ENCODE data around the gene UBL3. TPM values are rescaled to one million over a fixed set of nuclear protein-coding genes. Genes with fewer than 3 reads are reported as not detected.

UBL3 gene
- total and polyA plus RNA-seq, 2 of the 8 experiments (the other 6 are each of a cell fraction or from before 2014, with no cell fraction given) = 5.3 to 16.1 TPM

DNA sequence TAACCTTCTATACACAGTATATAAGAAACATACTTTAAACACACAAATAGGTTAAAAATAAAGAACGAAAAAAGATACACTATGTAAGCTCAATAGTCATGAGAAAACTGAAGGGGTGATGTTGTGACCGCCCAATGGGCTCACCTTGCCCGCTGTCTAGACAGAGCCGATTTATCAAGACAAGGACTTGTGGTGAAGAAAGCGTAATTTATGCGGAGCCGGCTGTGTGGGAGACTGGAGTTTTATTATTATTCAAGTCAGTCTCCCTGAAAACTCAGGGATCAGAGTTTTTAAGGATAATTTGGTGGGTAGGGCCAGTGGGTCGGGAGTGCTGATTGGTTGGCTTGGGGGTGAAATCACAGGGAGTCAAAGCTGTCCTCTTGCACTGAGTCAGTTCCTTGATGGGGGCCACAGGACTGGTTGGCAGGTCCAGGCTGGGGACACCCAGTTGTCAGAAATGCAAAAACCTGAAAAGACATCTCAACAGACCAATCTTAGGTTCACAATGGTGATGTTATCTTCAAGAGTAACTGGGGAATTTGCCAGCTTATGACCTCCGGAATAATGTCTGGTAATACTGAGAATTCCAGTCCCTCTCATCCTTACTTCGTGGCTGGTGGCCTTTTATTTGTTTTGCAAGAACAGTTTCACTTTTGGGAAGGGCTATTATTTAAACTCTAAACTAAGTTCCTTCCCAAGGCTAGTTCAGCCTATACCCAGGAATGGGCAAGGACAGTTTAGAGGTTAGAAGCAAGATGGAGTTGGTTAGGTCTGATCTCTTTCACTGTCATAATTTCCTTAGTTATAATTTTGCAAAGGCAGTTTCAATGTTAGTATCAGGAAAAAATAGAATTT is 96.6 kb downstream of the UBL3 start (continued):
- TF ChIP-seq, protein P1, sequence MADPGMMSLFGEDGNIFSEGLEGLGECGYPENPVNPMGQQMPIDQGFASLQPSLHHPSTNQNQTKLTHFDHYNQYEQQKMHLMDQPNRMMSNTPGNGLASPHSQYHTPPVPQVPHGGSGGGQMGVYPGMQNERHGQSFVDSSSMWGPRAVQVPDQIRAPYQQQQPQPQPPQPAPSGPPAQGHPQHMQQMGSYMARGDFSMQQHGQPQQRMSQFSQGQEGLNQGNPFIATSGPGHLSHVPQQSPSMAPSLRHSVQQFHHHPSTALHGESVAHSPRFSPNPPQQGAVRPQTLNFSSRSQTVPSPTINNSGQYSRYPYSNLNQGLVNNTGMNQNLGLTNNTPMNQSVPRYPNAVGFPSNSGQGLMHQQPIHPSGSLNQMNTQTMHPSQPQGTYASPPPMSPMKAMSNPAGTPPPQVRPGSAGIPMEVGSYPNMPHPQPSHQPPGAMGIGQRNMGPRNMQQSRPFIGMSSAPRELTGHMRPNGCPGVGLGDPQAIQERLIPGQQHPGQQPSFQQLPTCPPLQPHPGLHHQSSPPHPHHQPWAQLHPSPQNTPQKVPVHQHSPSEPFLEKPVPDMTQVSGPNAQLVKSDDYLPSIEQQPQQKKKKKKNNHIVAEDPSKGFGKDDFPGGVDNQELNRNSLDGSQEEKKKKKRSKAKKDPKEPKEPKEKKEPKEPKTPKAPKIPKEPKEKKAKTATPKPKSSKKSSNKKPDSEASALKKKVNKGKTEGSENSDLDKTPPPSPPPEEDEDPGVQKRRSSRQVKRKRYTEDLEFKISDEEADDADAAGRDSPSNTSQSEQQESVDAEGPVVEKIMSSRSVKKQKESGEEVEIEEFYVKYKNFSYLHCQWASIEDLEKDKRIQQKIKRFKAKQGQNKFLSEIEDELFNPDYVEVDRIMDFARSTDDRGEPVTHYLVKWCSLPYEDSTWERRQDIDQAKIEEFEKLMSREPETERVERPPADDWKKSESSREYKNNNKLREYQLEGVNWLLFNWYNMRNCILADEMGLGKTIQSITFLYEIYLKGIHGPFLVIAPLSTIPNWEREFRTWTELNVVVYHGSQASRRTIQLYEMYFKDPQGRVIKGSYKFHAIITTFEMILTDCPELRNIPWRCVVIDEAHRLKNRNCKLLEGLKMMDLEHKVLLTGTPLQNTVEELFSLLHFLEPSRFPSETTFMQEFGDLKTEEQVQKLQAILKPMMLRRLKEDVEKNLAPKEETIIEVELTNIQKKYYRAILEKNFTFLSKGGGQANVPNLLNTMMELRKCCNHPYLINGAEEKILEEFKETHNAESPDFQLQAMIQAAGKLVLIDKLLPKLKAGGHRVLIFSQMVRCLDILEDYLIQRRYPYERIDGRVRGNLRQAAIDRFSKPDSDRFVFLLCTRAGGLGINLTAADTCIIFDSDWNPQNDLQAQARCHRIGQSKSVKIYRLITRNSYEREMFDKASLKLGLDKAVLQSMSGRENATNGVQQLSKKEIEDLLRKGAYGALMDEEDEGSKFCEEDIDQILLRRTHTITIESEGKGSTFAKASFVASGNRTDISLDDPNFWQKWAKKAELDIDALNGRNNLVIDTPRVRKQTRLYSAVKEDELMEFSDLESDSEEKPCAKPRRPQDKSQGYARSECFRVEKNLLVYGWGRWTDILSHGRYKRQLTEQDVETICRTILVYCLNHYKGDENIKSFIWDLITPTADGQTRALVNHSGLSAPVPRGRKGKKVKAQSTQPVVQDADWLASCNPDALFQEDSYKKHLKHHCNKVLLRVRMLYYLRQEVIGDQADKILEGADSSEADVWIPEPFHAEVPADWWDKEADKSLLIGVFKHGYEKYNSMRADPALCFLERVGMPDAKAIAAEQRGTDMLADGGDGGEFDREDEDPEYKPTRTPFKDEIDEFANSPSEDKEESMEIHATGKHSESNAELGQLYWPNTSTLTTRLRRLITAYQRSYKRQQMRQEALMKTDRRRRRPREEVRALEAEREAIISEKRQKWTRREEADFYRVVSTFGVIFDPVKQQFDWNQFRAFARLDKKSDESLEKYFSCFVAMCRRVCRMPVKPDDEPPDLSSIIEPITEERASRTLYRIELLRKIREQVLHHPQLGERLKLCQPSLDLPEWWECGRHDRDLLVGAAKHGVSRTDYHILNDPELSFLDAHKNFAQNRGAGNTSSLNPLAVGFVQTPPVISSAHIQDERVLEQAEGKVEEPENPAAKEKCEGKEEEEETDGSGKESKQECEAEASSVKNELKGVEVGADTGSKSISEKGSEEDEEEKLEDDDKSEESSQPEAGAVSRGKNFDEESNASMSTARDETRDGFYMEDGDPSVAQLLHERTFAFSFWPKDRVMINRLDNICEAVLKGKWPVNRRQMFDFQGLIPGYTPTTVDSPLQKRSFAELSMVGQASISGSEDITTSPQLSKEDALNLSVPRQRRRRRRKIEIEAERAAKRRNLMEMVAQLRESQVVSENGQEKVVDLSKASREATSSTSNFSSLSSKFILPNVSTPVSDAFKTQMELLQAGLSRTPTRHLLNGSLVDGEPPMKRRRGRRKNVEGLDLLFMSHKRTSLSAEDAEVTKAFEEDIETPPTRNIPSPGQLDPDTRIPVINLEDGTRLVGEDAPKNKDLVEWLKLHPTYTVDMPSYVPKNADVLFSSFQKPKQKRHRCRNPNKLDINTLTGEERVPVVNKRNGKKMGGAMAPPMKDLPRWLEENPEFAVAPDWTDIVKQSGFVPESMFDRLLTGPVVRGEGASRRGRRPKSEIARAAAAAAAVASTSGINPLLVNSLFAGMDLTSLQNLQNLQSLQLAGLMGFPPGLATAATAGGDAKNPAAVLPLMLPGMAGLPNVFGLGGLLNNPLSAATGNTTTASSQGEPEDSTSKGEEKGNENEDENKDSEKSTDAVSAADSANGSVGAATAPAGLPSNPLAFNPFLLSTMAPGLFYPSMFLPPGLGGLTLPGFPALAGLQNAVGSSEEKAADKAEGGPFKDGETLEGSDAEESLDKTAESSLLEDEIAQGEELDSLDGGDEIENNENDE (IDR thresholded peaks at IDR 0.05; ENCODE audit: insufficient replicate concordance, low read length) = no peak
- TF ChIP-seq NANOG (IDR thresholded peaks at IDR 0.05; ENCODE audit: insufficient read depth, low read depth, low read length, poor library complexity, severe bottlenecking) (no peak), HDAC2 (IDR thresholded peaks at IDR 0.05; ENCODE audit: borderline replicate concordance in 1 of 2, low read depth in 2 of 2, low read length in 2 of 2) (no peak), JUN (IDR thresholded peaks at IDR 0.05; ENCODE audit: low read depth, low read length) (no peak), CBX5 (IDR thresholded peaks at IDR 0.05; ENCODE audit: low read depth, low read length) (no peak)
- TF ChIP-seq, protein P2, sequence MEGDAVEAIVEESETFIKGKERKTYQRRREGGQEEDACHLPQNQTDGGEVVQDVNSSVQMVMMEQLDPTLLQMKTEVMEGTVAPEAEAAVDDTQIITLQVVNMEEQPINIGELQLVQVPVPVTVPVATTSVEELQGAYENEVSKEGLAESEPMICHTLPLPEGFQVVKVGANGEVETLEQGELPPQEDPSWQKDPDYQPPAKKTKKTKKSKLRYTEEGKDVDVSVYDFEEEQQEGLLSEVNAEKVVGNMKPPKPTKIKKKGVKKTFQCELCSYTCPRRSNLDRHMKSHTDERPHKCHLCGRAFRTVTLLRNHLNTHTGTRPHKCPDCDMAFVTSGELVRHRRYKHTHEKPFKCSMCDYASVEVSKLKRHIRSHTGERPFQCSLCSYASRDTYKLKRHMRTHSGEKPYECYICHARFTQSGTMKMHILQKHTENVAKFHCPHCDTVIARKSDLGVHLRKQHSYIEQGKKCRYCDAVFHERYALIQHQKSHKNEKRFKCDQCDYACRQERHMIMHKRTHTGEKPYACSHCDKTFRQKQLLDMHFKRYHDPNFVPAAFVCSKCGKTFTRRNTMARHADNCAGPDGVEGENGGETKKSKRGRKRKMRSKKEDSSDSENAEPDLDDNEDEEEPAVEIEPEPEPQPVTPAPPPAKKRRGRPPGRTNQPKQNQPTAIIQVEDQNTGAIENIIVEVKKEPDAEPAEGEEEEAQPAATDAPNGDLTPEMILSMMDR (IDR thresholded peaks at IDR 0.05; ENCODE audit: control extremely low read depth in 1 of 3, insufficient read depth in 1 of 3, low read depth in 1 of 3, low read length in 3 of 3) = no peak
